Ishikawa (cell line): ENCODE data around the gene TRIP10.

Experiments
- EP300 ChIP-seq: IDR thresholded peaks from 2 replicates; pipeline ENCODE4 v1.6.1; 2012; ENCODE audit warnings: borderline replicate concordance
- ZBTB7A ChIP-seq: IDR thresholded peaks from 2 replicates; pipeline ENCODE4 v1.6.1; 2012; ENCODE audit warnings: low read depth

- TF ChIP-seq ZBTB7A (no peak), EP300 (no peak)
Observed at GRCh38 chr19:6719992-6720368, 19.5 kb upstream of the TRIP10 start.
